ENCODE data around the gene IVNS1ABP.

The IVNS1ABP gene

DNA sequence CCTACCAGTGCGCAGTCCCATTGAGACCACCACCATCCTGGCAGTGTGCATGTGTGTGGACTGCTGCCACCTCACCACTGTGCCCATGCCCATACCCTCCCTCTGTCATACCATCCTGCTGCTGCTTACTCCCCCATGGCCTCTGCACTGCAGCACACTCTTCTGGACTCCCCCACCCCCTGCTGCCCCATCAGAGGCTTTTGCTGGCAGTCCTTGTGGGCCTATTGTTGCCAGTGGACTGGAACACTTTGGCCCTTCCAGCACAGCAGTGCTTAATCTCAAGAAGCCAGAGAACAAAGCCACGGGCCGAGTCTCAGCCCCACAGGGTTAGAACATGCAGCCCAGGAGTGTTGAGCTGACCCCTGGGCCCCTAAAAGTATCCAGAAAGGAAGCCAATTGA lies 41.9 kb upstream of the IVNS1ABP start:
- Histone ChIP-seq H3K9me3 (ENCODE audit: severe bottlenecking) (peaks cover 6% of the 10 kb centered on the region), H3K27me3 (ENCODE audit: insufficient read depth, poor library complexity, severe bottlenecking) (no peaks in the 10 kb centered on the region), H3K27ac (ENCODE audit: poor library complexity, severe bottlenecking) (no peak overlapping the region), H3K4me3 (ENCODE audit: severe bottlenecking) (no peak overlapping the region), H3K4me1 (ENCODE audit: insufficient read depth, poor library complexity, severe bottlenecking) (peaks cover 7% of the 10 kb centered on the region), H3K36me3 (ENCODE audit: low read depth) (no peaks in the 10 kb centered on the region)
- TF ChIP-seq, protein P1, sequence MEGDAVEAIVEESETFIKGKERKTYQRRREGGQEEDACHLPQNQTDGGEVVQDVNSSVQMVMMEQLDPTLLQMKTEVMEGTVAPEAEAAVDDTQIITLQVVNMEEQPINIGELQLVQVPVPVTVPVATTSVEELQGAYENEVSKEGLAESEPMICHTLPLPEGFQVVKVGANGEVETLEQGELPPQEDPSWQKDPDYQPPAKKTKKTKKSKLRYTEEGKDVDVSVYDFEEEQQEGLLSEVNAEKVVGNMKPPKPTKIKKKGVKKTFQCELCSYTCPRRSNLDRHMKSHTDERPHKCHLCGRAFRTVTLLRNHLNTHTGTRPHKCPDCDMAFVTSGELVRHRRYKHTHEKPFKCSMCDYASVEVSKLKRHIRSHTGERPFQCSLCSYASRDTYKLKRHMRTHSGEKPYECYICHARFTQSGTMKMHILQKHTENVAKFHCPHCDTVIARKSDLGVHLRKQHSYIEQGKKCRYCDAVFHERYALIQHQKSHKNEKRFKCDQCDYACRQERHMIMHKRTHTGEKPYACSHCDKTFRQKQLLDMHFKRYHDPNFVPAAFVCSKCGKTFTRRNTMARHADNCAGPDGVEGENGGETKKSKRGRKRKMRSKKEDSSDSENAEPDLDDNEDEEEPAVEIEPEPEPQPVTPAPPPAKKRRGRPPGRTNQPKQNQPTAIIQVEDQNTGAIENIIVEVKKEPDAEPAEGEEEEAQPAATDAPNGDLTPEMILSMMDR (IDR thresholded peaks at IDR 0.05; ENCODE audit: poor library complexity, severe bottlenecking): no peak
- no peak for ATAC-seq (ENCODE audit: low read depth)
- DNase-seq (ENCODE audit: low spot score): no peak

DNA sequence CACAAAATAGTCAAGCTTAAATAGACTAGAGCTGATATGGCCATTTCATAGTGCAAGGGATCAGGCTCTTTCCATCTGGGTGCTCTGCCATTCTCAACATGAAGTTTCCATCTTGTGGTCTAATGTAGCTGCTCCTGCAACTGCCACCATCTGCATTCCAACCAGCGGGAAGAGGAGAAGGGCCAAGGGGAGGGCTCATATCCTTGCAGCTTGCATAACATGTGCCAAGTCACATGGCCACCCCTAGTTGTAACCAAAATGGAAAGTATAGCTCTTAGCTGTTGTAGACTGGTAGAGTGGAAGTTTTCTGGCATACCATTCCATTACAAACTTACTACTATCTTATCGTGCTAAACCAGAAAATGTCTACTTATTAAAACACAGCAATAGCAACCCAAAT lies 38.9 kb upstream of the IVNS1ABP start:
- TF ChIP-seq, protein P1 (IDR thresholded peaks at IDR 0.05; ENCODE audit: poor library complexity, severe bottlenecking): no peak
- Histone ChIP-seq H3K9me3 (ENCODE audit: severe bottlenecking) (no peaks in the 10 kb centered on the region), H3K36me3 (ENCODE audit: low read depth) (no peaks in the 10 kb centered on the region), H3K27ac (ENCODE audit: poor library complexity, severe bottlenecking) (no peak overlapping the region), H3K4me3 (ENCODE audit: severe bottlenecking) (no peak overlapping the region), H3K4me1 (ENCODE audit: insufficient read depth, poor library complexity, severe bottlenecking) (peaks cover 7% of the 10 kb centered on the region), H3K27me3 (ENCODE audit: insufficient read depth, poor library complexity, severe bottlenecking) (no peaks in the 10 kb centered on the region)
- ATAC-seq (ENCODE audit: low read depth): no peak
- no peak for DNase-seq (ENCODE audit: low spot score)

DNA sequence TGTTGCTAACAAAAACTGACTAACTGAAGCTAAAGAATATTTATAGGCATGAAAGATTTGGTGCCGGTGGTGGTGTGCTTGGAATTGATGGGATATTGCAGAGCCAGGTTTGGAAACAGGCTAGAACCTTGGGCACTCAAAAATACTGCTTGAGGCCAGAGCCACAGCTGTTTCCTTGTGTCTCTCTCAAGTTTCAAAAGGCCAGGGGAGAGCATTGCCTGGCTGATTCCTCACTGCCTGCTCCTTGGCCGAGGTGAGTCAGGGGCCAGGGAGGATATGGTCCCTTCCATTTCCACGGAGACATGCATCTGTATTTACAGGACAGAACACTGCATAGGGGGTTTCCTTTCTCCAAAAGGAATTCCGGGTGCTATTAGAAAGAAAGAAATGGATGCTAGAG lies 36.1 kb upstream of the IVNS1ABP start:
- no peak overlapping the region for H3K4me3 ChIP-seq (ENCODE audit: severe bottlenecking)
- TF ChIP-seq, protein P1 (IDR thresholded peaks at IDR 0.05; ENCODE audit: poor library complexity, severe bottlenecking): no peak
- H3K9me3 ChIP-seq (ENCODE audit: severe bottlenecking): no peaks in the 10 kb centered on the region
- no peaks in the 10 kb centered on the region for H3K4me1 ChIP-seq (ENCODE audit: insufficient read depth, poor library complexity, severe bottlenecking)
- H3K36me3 ChIP-seq (ENCODE audit: low read depth): no peaks in the 10 kb centered on the region
- H3K27me3 ChIP-seq (ENCODE audit: insufficient read depth, poor library complexity, severe bottlenecking): no peaks in the 10 kb centered on the region
- DNase-seq (ENCODE audit: low spot score) (no peak), ATAC-seq (ENCODE audit: low read depth) (no peak)
- no peak overlapping the region for H3K27ac ChIP-seq (ENCODE audit: poor library complexity, severe bottlenecking)

DNA sequence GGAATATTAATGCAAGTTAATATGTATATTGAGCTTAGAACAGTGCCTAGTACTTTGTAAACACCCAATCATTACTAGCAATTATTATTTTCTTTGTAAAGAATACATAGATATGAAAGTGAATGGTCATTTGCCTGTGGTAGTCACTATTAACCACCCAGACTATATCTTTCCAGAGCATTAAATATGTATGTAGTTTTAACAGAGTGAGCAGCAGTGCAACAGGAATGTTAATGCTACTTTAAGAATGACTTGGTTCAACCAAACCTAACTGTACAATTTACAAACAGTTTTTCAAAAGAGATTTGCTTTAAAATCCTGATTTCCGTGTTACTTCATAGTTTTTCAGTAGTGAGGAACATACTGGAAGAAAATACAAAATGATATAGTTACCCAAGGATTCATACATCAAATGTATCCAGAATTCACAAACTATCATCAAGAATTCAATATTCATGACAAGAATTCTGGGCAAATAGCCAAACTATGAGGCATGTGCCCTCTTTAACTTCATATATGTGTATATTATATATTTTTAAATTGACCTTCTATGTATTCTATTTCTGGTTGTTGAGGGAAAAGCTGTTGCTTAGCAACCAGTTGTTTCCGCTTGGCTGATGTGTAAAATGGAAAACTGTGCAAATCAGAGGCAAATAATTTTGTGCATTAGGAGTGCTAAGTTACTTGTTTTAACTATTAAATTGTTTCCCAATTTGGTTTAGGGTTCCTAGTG lies 34.9 kb upstream of the IVNS1ABP start:
- Histone ChIP-seq H3K4me3 (ENCODE audit: severe bottlenecking) (no peak overlapping the region), H3K27ac (ENCODE audit: poor library complexity, severe bottlenecking) (no peak overlapping the region), H3K36me3 (ENCODE audit: low read depth) (no peaks in the 10 kb centered on the region), H3K4me1 (ENCODE audit: insufficient read depth, poor library complexity, severe bottlenecking) (no peaks in the 10 kb centered on the region), H3K9me3 (ENCODE audit: severe bottlenecking) (no peaks in the 10 kb centered on the region), H3K27me3 (ENCODE audit: insufficient read depth, poor library complexity, severe bottlenecking) (no peaks in the 10 kb centered on the region)
- no peak for ATAC-seq (ENCODE audit: low read depth)
- TF ChIP-seq, protein P1 (IDR thresholded peaks at IDR 0.05; ENCODE audit: poor library complexity, severe bottlenecking): no peak
- DNase-seq (ENCODE audit: low spot score): no peak

DNA sequence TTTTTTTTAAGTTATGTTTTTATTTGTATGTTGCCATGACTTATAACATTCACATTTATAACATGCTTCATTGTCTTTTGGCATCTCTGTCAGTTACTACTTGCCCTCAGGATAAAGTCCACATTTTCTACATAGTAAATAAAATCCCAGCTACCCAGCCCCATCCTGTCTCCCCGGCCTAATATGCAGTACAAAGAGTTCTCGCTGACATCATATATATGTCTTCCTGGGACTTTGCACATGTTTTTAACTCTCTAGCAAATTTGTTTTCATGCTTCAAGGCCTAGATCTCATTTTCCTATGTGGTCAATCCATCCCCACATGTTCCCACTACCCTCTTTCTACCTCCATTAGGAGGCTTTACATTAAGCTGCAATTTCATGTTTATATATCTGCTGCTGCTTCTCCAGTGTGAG lies 33.0 kb upstream of the IVNS1ABP start:
- H3K4me1 ChIP-seq (ENCODE audit: insufficient read depth, poor library complexity, severe bottlenecking): no peaks in the 10 kb centered on the region
- no peak overlapping the region for H3K4me3 ChIP-seq (ENCODE audit: severe bottlenecking)
- TF ChIP-seq, protein P1 (IDR thresholded peaks at IDR 0.05; ENCODE audit: poor library complexity, severe bottlenecking): no peak
- no peaks in the 10 kb centered on the region for H3K27me3 ChIP-seq (ENCODE audit: insufficient read depth, poor library complexity, severe bottlenecking)
- H3K36me3 ChIP-seq (ENCODE audit: low read depth): no peaks in the 10 kb centered on the region
- DNase-seq (ENCODE audit: low spot score): no peak
- no peak for ATAC-seq (ENCODE audit: low read depth)
- H3K9me3 ChIP-seq (ENCODE audit: severe bottlenecking): no peaks in the 10 kb centered on the region
- no peak overlapping the region for H3K27ac ChIP-seq (ENCODE audit: poor library complexity, severe bottlenecking)
